ENCODE data around the gene TOPAZ1. TPM values are rescaled to one million over a fixed set of nuclear protein-coding genes. Genes with fewer than 3 reads are reported as not detected.
A peak's percentile ranks its signal among the peaks of the same experiment; 100 is the strongest.

TOPAZ1 gene
- total and polyA plus RNA-seq, 2 of the 13 experiments (the other 11 are each of a cell fraction or from before 2014, with no cell fraction given), result not detected

DNA sequence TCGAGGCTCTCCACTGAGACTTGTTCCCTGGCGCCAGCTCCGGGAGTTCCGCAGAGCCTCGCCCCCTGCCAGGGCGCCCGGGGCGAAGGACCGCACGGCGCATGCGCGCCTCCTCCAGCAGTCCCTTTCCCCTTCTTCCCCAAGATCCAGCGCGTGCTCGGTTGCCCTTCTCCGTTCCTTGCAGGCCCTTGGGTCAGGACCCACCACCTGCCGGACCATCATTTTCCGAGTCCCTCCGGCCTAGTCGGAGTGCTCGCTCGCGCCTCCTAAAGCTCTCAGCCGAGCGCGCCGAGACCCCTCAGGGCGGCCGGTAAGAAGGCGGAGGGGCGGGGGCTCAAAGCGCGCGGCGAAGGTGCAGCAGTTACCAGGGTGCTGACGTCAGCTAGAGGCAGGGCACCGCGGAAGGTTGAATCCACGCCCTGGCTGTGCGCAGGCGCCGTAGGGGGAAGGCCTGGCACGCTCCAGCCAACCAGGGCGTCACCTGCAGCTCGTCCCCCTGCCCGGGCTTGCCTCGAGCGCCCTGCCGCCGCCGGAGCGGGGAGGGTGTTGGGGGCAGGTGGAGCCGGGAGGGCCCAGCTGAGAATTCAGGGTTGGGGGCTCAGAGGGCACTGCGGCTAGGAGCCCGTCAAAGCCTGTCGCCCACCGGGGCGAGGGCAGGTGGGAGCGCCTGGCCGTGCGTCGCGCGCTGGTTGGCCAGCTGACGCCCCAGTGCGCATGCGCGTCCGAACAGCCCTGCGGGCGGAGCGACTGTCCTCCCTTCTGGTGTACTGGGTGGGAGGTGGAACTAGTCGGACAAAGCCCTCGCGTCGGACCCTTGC, 96.5 kb downstream of the TOPAZ1 start, which contains the start of gene TCAIM (continued):
- TF ChIP-seq ZNF720 (CRISPR knock-in tag; IDR thresholded peaks at IDR 0.05) (no peak; the same call in 1 of the 2 replicates), NR2C2 (CRISPR knock-in tag; IDR thresholded peaks at IDR 0.05; ENCODE audit: borderline replicate concordance) (peak; percentile 71), FOXP4 (CRISPR knock-in tag; IDR thresholded peaks at IDR 0.05) (peak; percentile 50), RCOR2 (CRISPR knock-in tag; IDR thresholded peaks at IDR 0.05) (no peak; the same call in 1 of the 2 replicates), ARNT (IDR thresholded peaks at IDR 0.05) (no peak), ZNF460 (CRISPR knock-in tag; IDR thresholded peaks at IDR 0.05; ENCODE audit: borderline replicate concordance) (peak; percentile 66; the same call in 1 of the 2 replicates), ZNF883 (CRISPR knock-in tag; IDR thresholded peaks at IDR 0.05; ENCODE audit: not compliant biosample characterization) (peak; percentile 99), ZNF225 (CRISPR knock-in tag; IDR thresholded peaks at IDR 0.05) (peak; percentile 95), RBFOX2 (IDR thresholded peaks at IDR 0.05; ENCODE audit: low read depth, low read length) (peak; percentile 100), ADNP (CRISPR knock-in tag; IDR thresholded peaks at IDR 0.05) (no peak), ZNF530 (CRISPR knock-in tag; IDR thresholded peaks at IDR 0.05; ENCODE audit: low read depth) (no peak), TMF1 (CRISPR knock-in tag; IDR thresholded peaks at IDR 0.05; ENCODE audit: low read depth) (peak; percentile 49), THAP11 (CRISPR knock-in tag; IDR thresholded peaks at IDR 0.05) (peak; percentile 75), MED8 (CRISPR knock-in tag; IDR thresholded peaks at IDR 0.05; ENCODE audit: insufficient replicate concordance) (peak; percentile 89), ZHX2 (IDR thresholded peaks at IDR 0.05; ENCODE audit: low read depth) (no peak), ZHX2 (CRISPR knock-in tag; IDR thresholded peaks at IDR 0.05; ENCODE audit: borderline replicate concordance) (peak; percentile 93; the same call in 1 of the 2 replicates), ZNF3 (CRISPR knock-in tag; IDR thresholded peaks at IDR 0.05) (no peak)
- TF ChIP-seq, protein P1, sequence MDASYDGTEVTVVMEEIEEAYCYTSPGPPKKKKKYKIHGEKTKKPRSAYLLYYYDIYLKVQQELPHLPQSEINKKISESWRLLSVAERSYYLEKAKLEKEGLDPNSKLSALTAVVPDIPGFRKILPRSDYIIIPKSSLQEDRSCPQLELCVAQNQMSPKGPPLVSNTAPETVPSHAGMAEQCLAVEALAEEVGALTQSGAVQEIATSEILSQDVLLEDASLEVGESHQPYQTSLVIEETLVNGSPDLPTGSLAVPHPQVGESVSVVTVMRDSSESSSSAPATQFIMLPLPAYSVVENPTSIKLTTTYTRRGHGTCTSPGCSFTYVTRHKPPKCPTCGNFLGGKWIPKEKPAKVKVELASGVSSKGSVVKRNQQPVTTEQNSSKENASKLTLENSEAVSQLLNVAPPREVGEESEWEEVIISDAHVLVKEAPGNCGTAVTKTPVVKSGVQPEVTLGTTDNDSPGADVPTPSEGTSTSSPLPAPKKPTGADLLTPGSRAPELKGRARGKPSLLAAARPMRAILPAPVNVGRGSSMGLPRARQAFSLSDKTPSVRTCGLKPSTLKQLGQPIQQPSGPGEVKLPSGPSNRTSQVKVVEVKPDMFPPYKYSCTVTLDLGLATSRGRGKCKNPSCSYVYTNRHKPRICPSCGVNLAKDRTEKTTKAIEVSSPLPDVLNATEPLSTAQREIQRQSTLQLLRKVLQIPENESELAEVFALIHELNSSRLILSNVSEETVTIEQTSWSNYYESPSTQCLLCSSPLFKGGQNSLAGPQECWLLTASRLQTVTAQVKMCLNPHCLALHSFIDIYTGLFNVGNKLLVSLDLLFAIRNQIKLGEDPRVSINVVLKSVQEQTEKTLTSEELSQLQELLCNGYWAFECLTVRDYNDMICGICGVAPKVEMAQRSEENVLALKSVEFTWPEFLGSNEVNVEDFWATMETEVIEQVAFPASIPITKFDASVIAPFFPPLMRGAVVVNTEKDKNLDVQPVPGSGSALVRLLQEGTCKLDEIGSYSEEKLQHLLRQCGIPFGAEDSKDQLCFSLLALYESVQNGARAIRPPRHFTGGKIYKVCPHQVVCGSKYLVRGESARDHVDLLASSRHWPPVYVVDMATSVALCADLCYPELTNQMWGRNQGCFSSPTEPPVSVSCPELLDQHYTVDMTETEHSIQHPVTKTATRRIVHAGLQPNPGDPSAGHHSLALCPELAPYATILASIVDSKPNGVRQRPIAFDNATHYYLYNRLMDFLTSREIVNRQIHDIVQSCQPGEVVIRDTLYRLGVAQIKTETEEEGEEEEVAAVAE (CRISPR knock-in tag; IDR thresholded peaks at IDR 0.05; ENCODE audit: borderline replicate concordance), result peak; percentile 93

Data from HepG2 (cell line).